Endometrial microvascular endothelial cells (primary cell): Measurements from ENCODE around the gene MTIF2. TPM values are rescaled to one million over a fixed set of nuclear protein-coding genes. Genes with fewer than 3 reads are reported as not detected.
"Not testable (repeated sequence)": the region's sequence is repeated elsewhere in the genome, so short reads cannot be mapped to it uniquely, and the experiment has no call there.

Source experiments
- in situ Hi-C: cut with HindIII; loops from 2 replicates; pipeline ENCODE4 v1.10.0; 2017; ENCODE audit warnings: low sequenced_read_pairs, low pct_unique_long_range_greater_than_20kb; ENCODE audit errors: inconsistent ontology term
- total RNA-seq: library from RNA; depleted of rRNA; stranded (reverse); fragments of >200 nt; gene quantifications from one replicate; pipeline ENCODE4 v1.2.3, GENCODE V29; 2015; ENCODE audit errors: inconsistent ontology term

The MTIF2 gene
- total RNA-seq, 1 donor from 2014 or later = 26.1 TPM

GRCh38 chr2:55223958-55224760 lies 44.9 kb downstream of the MTIF2 start:
- in situ Hi-C loops = no loop called here

GRCh38 chr2:55213822-55214221 lies 55.2 kb downstream of the MTIF2 start:
- in situ Hi-C loops = no loop called here

- in situ Hi-C loops = no loop called here
Observed at GRCh38 chr2:55204950-55205349, 64.1 kb downstream of the MTIF2 start.

GRCh38 chr2:55204536-55204935 lies 64.5 kb downstream of the MTIF2 start:
- in situ Hi-C loops = no loop called here

- in situ Hi-C loops = no loop called here
Observed at GRCh38 chr2:55200416-55200815, 68.6 kb downstream of the MTIF2 start.

GRCh38 chr2:55196526-55196925 lies 72.5 kb downstream of the MTIF2 start:
- in situ Hi-C loops = no loop called here

- in situ Hi-C loops = not testable (repeated sequence)
Observed at GRCh38 chr2:55191888-55192287, 77.1 kb downstream of the MTIF2 start.

- in situ Hi-C loops = not testable (repeated sequence)
Observed at GRCh38 chr2:55186837-55187236, 82.2 kb downstream of the MTIF2 start.

Other genes starting within 250 kb of the MTIF2 start
- 512 TPM for gene RTN4, start 218.8 kb downstream of the MTIF2 start, total RNA-seq
- gene CLHC1, start 36.9 kb downstream of the MTIF2 start, total RNA-seq = 0.74 TPM
- 1,276 TPM for gene RPS27A, start 36.5 kb downstream of the MTIF2 start, total RNA-seq
- gene CCDC88A, start 150.6 kb upstream of the MTIF2 start, total RNA-seq = 65.6 TPM